Smooth muscle cell of trachea (primary cell): ENCODE results near the gene VWA1. TPM values are rescaled to one million over a fixed set of nuclear protein-coding genes. Genes with fewer than 3 reads are reported as not detected.

Source experiments
- total RNA-seq: library from RNA; depleted of rRNA; stranded (reverse); fragments of >200 nt; gene quantifications from 2 replicates; pipeline ENCODE4 v1.2.1, GENCODE V29; 2014

The VWA1 gene, protein sequence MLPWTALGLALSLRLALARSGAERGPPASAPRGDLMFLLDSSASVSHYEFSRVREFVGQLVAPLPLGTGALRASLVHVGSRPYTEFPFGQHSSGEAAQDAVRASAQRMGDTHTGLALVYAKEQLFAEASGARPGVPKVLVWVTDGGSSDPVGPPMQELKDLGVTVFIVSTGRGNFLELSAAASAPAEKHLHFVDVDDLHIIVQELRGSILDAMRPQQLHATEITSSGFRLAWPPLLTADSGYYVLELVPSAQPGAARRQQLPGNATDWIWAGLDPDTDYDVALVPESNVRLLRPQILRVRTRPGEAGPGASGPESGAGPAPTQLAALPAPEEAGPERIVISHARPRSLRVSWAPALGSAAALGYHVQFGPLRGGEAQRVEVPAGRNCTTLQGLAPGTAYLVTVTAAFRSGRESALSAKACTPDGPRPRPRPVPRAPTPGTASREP
- total RNA-seq = 5.2 and 9.6 TPM in 2 replicates

DNA sequence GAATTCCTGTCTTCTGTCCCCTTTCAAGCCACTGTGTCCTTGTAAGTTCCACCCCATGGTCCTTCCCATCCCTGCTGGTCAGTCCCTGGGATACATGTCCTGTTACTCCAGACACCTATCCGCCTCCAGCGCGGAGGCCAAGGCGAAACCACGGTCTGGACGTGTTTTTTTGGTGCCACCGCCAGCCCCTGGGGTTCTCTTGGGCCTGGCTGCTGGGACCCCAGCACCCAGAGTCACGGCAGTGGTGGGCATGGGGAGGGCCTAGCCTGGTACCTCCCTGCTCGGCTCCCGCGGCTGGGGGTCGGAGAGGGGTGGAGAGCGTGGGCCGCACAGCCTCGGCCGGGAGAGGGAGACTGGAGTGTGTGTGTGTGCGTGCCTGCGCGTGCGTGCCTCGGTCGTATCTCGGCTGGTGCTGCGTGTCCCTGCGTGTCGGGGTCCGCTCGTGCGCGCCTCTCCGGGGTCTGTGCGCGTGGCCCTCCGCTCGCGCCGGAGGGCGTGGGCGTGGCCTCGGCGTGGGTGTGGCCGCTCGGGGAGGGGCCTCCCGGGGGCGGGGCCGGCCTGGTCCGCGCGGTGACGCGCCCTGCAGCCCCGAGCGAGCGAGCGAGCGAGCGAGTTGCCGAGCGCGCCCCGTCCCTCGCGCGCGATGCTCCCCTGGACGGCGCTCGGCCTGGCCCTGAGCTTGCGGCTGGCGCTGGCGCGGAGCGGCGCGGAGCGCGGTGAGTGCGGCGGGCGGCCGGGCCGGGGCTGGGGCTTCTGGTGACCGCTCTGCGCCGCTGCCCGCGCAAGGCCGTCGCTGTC, at the start of gene VWA1:
TSS of gene VWA1 (plus strand) at position 585 of the 798 bp plus-strand sequence. CDS start at position 644, 59 bp downstream.

DNA sequence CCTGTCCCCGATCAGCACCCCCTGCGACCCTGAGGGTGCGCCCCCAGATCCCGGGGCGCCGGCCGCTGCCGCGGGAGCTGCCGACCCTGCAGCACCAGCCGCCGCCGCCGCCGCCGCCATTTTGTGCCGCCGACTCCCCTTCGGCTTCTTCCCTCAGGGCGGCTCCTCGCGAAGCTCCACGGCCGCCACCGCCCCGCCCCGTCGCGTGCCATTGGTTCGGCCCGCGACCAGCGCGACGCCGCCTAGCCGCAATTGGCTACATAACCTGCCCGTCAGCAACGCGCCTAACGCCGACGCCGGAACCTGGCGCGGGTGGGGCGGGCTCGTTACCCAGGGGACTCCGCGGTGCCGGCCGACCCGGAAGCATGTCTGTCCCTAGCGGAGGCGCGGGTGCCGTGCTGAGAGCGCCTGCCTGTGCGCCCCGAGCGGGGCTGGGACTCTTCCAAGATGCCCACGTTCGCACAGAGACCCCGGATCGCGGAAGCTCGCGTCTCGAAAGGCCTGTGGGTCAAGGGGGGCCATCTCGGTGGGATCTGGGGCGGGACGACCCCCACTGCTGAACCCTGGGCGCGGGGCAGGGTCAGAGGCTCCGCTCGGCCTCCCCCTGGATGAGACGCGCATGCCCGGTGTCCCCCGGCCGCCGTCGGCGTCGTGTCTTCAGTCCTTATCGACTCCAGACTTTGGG, 36.2 kb upstream of the VWA1 start, which contains the start of gene CCNL2:
TSS of gene CCNL2 (minus strand) at position 149 of the 685 bp plus-strand sequence. CDS start at position 120, 29 bp downstream.

DNA sequence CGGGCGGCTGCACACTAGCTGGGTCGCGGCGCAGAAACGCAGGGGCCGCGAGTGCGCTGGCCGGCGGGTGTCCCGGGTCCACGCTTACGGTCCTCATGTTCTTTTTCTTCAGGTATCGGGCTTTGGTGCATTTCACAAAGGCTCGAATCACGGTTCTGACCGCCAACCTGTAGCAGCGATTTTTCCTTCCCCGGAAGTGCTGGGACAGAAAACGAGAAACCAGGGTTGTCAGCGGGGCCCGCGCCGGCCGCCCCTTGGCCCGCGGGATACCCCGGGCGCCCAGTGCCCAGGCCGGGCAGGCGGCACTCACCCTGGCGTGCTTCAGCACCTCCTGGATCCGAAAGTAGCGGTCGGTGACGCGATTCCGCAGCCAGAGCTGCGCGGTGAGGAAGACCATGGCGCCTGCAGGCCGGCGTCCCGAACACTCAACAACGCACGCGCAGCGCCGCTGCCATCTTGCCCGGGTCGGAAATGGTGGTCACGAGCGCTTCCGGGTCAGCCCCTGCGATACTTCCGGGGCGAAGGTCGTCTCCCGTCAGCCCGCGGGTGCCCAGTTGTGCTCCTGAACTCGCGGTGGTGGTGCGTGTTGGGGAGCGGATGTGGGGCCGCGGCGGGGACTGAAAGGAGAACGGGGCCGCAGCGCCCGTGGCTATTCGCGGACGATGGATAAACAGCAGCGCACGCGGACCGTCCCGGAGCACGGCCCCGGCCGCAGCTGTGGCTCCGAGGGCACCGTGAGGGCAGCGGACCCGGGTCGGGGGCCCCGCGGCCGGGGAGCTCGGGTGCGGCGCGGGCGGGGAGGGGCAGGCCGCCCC, 28.5 kb upstream of the VWA1 start, which contains the start of gene MRPL20:
TSS of gene MRPL20 (minus strand) at position 473 of the 815 bp plus-strand sequence. CDS start at position 397, 76 bp downstream.

DNA sequence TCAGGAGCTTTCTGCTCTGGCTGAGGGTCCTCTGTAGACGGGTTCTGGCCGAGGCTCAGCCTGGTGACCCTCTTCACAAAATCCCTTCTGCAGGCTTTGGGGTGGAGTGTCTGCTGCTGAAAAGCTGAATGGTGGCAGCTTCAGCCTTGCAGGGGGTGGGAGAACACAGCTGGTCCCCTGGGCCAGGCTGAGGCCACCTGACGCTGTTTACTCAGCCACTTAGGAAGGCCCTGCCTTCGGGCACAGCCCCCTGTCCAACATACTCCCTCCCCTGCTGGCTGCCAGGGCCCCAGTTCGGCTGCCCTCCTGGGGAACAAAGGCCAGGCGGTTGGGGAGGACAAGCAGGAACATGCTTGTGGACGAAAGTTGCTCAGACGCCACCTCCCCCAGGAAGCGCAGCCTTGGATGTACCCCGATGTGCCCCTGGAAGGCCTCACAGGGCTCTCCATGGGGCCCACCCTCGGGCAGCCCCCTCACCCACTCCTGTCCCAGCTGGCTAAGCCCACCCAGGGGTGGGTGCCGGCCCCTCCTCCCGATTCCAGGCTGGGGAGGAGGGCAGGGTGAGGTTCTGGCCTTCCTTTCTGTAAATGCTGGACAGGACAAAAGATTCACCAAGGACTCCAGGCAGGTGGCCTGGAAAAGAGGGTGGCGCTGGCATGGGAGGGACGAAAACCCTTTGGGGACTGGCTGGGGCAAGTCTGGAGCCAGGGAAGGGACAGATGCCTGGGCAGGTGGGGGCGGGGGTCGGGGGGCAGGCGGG, 14.2 kb upstream of the VWA1 start, which contains the start of gene ANKRD65:
TSS of gene ANKRD65 (minus strand) at position 130 of the 760 bp plus-strand sequence. CDS start 271 bp downstream, outside the sequence.

DNA sequence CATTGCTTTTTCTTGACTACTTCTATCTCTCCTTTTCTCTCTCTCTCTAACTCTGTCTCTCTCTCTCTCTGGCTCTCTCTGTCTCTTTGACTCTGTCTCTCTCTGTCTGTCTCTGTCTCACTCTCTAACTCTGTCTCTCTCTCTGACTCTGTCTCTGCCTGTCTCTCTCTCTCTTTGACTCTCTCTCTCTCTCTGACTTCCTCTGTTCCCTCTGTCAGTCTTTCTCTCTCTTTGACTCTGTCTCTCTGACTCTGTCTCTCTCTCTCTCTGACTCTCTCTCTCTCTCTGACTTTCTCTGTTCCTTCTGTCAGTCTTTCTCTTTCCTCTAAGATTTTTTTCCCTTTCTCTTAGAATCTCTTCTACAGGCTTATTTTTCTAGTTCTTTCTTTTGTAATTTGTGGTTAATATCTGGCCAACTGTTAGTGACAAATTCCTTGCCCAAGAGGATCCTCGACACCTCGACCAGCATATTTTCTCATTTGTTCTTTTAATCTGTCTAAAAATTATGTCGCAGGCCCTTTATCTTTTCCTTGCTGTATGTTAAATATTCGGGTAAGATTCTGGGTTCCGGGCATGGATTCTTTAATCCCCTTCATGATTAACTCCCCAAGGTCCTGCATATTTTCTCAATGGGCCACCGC, 13.7 kb downstream of the VWA1 start, which contains the start of gene ATAD3C:
TSS of gene ATAD3C (plus strand) at position 591 of the 641 bp plus-strand sequence. CDS start 995 bp downstream, outside the sequence.

DNA sequence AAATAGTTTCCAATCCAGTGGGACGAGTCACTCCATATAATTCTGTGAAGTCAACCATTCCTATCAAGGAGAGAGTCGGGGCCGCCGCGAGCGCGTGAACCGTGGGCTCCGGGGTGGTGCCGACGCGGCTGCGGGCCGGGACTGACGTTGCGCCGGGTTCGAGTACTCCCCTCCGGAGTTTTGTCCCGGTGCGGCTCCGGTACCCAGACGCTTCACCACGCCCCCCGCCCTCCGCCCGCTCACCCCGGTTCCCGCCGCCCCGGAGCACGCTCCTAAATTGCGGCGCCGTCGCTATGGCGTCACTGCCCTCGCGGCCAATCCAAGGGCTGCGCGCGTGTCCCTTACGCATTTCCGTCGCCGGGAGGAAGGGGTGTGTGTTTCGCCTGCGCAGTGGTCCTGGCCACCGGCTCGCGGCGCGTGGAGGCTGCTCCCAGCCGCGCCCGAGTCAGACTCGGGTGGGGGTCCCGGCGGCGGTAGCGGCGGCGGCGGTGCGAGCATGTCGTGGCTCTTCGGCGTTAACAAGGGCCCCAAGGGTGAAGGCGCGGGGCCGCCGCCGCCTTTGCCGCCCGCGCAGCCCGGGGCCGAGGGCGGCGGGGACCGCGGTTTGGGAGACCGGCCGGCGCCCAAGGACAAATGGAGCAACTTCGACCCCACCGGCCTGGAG, 36.0 kb downstream of the VWA1 start, which contains the start of gene ATAD3B:
TSS of gene ATAD3B (plus strand) at position 377 of the 664 bp plus-strand sequence. CDS start at position 497, 120 bp downstream.

Other genes with a start within 250 kb of the VWA1 start
- gene TNFRSF18, start 229.1 kb upstream of the VWA1 start, total RNA-seq = 0.33 and 0.44 TPM in 2 replicates
- gene TNFRSF4, start 221.5 kb upstream of the VWA1 start, total RNA-seq = under 0.01 and 0.17 TPM in 2 replicates
- 137 and 202 TPM in 2 replicates for gene SDF4, start 203.7 kb upstream of the VWA1 start, total RNA-seq
- 25.5 and 38.4 TPM in 2 replicates for gene B3GALT6, start 203.5 kb upstream of the VWA1 start, total RNA-seq
- gene C1QTNF12, start 189.0 kb upstream of the VWA1 start, total RNA-seq = 2.5 and 5.1 TPM in 2 replicates
- 48.3 and 110 TPM in 2 replicates for gene UBE2J2, start 161.8 kb upstream of the VWA1 start, total RNA-seq
- gene SCNN1D, start 155.3 kb upstream of the VWA1 start, total RNA-seq = 2.5 and 4.3 TPM in 2 replicates
- 74.6 and 80.6 TPM in 2 replicates for gene ACAP3, start 127.8 kb upstream of the VWA1 start, total RNA-seq
- 18.2 and 30.3 TPM in 2 replicates for gene PUSL1, start 127.1 kb upstream of the VWA1 start, total RNA-seq
- 62.8 and 67.6 TPM in 2 replicates for gene INTS11, start 111.0 kb upstream of the VWA1 start, total RNA-seq
- gene CPTP, start 110.9 kb upstream of the VWA1 start, total RNA-seq = 8.9 and 22.3 TPM in 2 replicates
- gene TAS1R3, start 104.4 kb upstream of the VWA1 start, total RNA-seq = 0.15 and 0.50 TPM in 2 replicates
- 81.9 and 138 TPM in 2 replicates for gene DVL1, start 86.3 kb upstream of the VWA1 start, total RNA-seq
- 534 and 638 TPM in 2 replicates for gene MXRA8, start 77.1 kb upstream of the VWA1 start, total RNA-seq
- 109 and 137 TPM in 2 replicates for gene AURKAIP1, start 60.5 kb upstream of the VWA1 start, total RNA-seq
- gene CCNL2, start 36.4 kb upstream of the VWA1 start, total RNA-seq = 140 and 163 TPM in 2 replicates
- gene MRPL20, start 28.4 kb upstream of the VWA1 start, total RNA-seq = 63.5 and 109 TPM in 2 replicates
- 2.8 and 4.2 TPM in 2 replicates for gene ANKRD65, start 14.4 kb upstream of the VWA1 start, total RNA-seq
- gene ATAD3C, start 14.0 kb downstream of the VWA1 start, total RNA-seq = under 0.01 TPM in 1 of 2 replicates, not detected in the other
- 15.0 and 15.1 TPM in 2 replicates for gene ATAD3B, start 36.1 kb downstream of the VWA1 start, total RNA-seq
- gene ATAD3A, start 76.5 kb downstream of the VWA1 start, total RNA-seq = 25.1 and 32.7 TPM in 2 replicates
- gene TMEM240, start 104.9 kb downstream of the VWA1 start, total RNA-seq = 4.5 and 5.5 TPM in 2 replicates
- 84.6 and 87.3 TPM in 2 replicates for gene SSU72, start 139.2 kb downstream of the VWA1 start, total RNA-seq
- 1.6 and 4.1 TPM in 2 replicates for gene FNDC10, start 164.4 kb downstream of the VWA1 start, total RNA-seq
- gene MIB2, start 179.8 kb downstream of the VWA1 start, total RNA-seq = 49.2 and 125 TPM in 2 replicates
- 2.5 and 8.3 TPM in 2 replicates for gene MMP23B, start 196.5 kb downstream of the VWA1 start, total RNA-seq
- gene CDK11B, start 223.3 kb downstream of the VWA1 start, total RNA-seq = 8.3 and 10.5 TPM in 2 replicates